T-helper 1 cell treated with Interleukin-12 subunit alpha and Interleukin-12 subunit beta and Interleukin-4 antibody, amounts not matched to agents 30 ng/mL and 1 ng/mL, for 36 hours (primary cell): ENCODE measurements around the gene DEDD. TPM values are rescaled to one million over a fixed set of nuclear protein-coding genes. Genes with fewer than 3 reads are reported as not detected.

Experiments
- intact Hi-C: fragments of 100-400 bp; cut with micrococcal nuclease; formaldehyde crosslinking; loops from one replicate; pipeline ENCODE4 v1.15.1; 2024
- total RNA-seq: library from RNA; stranded (reverse); gene quantifications from 2 replicates; pipeline ENCODE4 v1.2.3, GENCODE V29; 2022

DEDD gene
- total RNA-seq, 1 donor from 2014 or later: 47.6 TPM

GRCh38 chr1:161080441-161081405 lies 51.7 kb downstream of the DEDD start:
- intact Hi-C loops: no loop called here

- intact Hi-C loops: no loop called here
These were observed 52.9 kb downstream of the DEDD start for GRCh38 chr1:161079436-161080110.

- intact Hi-C loops: no loop called here
These were observed 55.0 kb downstream of the DEDD start for GRCh38 chr1:161077426-161077825.

GRCh38 chr1:161076410-161076809 lies 56.1 kb downstream of the DEDD start:
- intact Hi-C loops: no loop called here

- intact Hi-C loops: no loop called here
These were observed 57.6 kb downstream of the DEDD start for GRCh38 chr1:161074676-161075368.

- intact Hi-C loops: no loop called here
These were observed 58.9 kb downstream of the DEDD start for GRCh38 chr1:161073474-161074121.

GRCh38 chr1:161072751-161073449 lies 59.6 kb downstream of the DEDD start:
- intact Hi-C loops: no loop called here

GRCh38 chr1:161071886-161072371 lies 60.5 kb downstream of the DEDD start:
- intact Hi-C loops: no loop called here

Other genes with a start within 250 kb of the DEDD start
- gene ITLN1, start 247.5 kb downstream of the DEDD start, total RNA-seq: not detected in 2 replicates
- not detected in 2 replicates for gene ITLN2, start 177.9 kb downstream of the DEDD start, total RNA-seq
- 17.4 and 19.7 TPM in 2 replicates for gene F11R, start 111.5 kb downstream of the DEDD start, total RNA-seq
- gene TSTD1, start 93.7 kb downstream of the DEDD start, total RNA-seq: 40.8 and 43.5 TPM in 2 replicates
- gene USF1, start 86.7 kb downstream of the DEDD start, total RNA-seq: 78.3 and 86.9 TPM in 2 replicates
- 301 and 314 TPM in 2 replicates for gene ARHGAP30, start 62.8 kb downstream of the DEDD start, total RNA-seq
- gene NECTIN4, start 43.1 kb downstream of the DEDD start, total RNA-seq: not detected in 2 replicates
- not detected in 2 replicates for gene KLHDC9, start 34.3 kb downstream of the DEDD start, total RNA-seq
- gene PFDN2, start 14.6 kb downstream of the DEDD start, total RNA-seq: 71.4 and 71.5 TPM in 2 replicates
- gene NIT1, start 14.6 kb downstream of the DEDD start, total RNA-seq: 39.1 and 40.6 TPM in 2 replicates
- 109 TPM in 2 replicates for gene UFC1, start 21.3 kb upstream of the DEDD start, total RNA-seq
- gene USP21, start 26.8 kb upstream of the DEDD start, total RNA-seq: 30.6 and 33.6 TPM in 2 replicates
- 29.5 and 30.7 TPM in 2 replicates for gene PPOX, start 33.8 kb upstream of the DEDD start, total RNA-seq
- 56.3 and 58.4 TPM in 2 replicates for gene B4GALT3, start 44.8 kb upstream of the DEDD start, total RNA-seq
- gene ADAMTS4, start 66.4 kb upstream of the DEDD start, total RNA-seq: 2.2 and 2.4 TPM in 2 replicates
- 82.8 and 88.5 TPM in 2 replicates for gene NDUFS2, start 69.7 kb upstream of the DEDD start, total RNA-seq
- gene FCER1G, start 82.6 kb upstream of the DEDD start, total RNA-seq: 1.7 and 2.9 TPM in 2 replicates
- not detected in 2 replicates for gene APOA2, start 91.0 kb upstream of the DEDD start, total RNA-seq
- gene TOMM40L, start 93.4 kb upstream of the DEDD start, total RNA-seq: 26.4 and 27.1 TPM in 2 replicates
- not detected in 2 replicates for gene NR1I3, start 105.5 kb upstream of the DEDD start, total RNA-seq
- 0.15 and 0.29 TPM in 2 replicates for gene PCP4L1, start 126.1 kb upstream of the DEDD start, total RNA-seq
- gene MPZ, start 177.3 kb upstream of the DEDD start, total RNA-seq: 6.1 and 7.0 TPM in 2 replicates
- gene SDHC, start 181.7 kb upstream of the DEDD start, total RNA-seq: 171 TPM in 2 replicates
- gene CFAP126, start 235.2 kb upstream of the DEDD start, total RNA-seq: not detected in 2 replicates